Osteocyte (in vitro differentiated cells): Measurements from ENCODE around the gene DLG5. TPM values are rescaled to one million over a fixed set of nuclear protein-coding genes. Genes with fewer than 3 reads are reported as not detected.
A peak's percentile ranks its signal among the peaks of the same experiment; 100 is the strongest.
"Not testable (repeated sequence)": the region's sequence is repeated elsewhere in the genome, so short reads cannot be mapped to it uniquely, and the experiment has no call there.

Experiments
- DNase-seq: peaks from one replicate; pipeline ENCODE4 v3.0.0; 2021; ENCODE audit warnings: mixed read lengths; ENCODE audit not compliant: unreplicated experiment; ENCODE audit errors: extremely low spot score
- H3K27ac Mint-ChIP-seq: one replicate; pipeline ENCODE4 v1.8.0; 2021; ENCODE audit warnings: mild to moderate bottlenecking, mixed read lengths; ENCODE audit not compliant: unreplicated experiment
- H3K27me3 Mint-ChIP-seq: one replicate; pipeline ENCODE4 v1.8.0; 2021; ENCODE audit warnings: mixed read lengths; ENCODE audit not compliant: unreplicated experiment
- H3K36me3 Mint-ChIP-seq: one replicate; pipeline ENCODE4 v1.8.0; 2021; ENCODE audit warnings: mixed read lengths; ENCODE audit not compliant: unreplicated experiment
- H3K4me1 Mint-ChIP-seq: one replicate; pipeline ENCODE4 v1.8.0; 2021; ENCODE audit warnings: mixed read lengths; ENCODE audit not compliant: unreplicated experiment
- H3K4me3 Mint-ChIP-seq: one replicate; pipeline ENCODE4 v1.8.0; 2021; ENCODE audit warnings: mild to moderate bottlenecking, moderate library complexity, mixed read lengths; ENCODE audit not compliant: unreplicated experiment
- H3K9me3 Mint-ChIP-seq: one replicate; pipeline ENCODE4 v1.8.0; 2021; ENCODE audit warnings: mixed read lengths; ENCODE audit not compliant: unreplicated experiment
- total RNA-seq: library from RNA; stranded (reverse); gene quantifications from 2 replicates; pipeline ENCODE4 v1.2.1, GENCODE V29; 2021
- TF ChIP-seq, protein P1 (sequence below): fragments of 200-600 bp; sonication (generic); IDR thresholded peaks from 2 replicates; pipeline ENCODE4 v1.5.0; 2021; ENCODE audit warnings: antibody characterized with exemption, mild to moderate bottlenecking, moderate library complexity

Gene DLG5
- total RNA-seq, 1 donor from 2014 or later: 69.8 TPM

DNA sequence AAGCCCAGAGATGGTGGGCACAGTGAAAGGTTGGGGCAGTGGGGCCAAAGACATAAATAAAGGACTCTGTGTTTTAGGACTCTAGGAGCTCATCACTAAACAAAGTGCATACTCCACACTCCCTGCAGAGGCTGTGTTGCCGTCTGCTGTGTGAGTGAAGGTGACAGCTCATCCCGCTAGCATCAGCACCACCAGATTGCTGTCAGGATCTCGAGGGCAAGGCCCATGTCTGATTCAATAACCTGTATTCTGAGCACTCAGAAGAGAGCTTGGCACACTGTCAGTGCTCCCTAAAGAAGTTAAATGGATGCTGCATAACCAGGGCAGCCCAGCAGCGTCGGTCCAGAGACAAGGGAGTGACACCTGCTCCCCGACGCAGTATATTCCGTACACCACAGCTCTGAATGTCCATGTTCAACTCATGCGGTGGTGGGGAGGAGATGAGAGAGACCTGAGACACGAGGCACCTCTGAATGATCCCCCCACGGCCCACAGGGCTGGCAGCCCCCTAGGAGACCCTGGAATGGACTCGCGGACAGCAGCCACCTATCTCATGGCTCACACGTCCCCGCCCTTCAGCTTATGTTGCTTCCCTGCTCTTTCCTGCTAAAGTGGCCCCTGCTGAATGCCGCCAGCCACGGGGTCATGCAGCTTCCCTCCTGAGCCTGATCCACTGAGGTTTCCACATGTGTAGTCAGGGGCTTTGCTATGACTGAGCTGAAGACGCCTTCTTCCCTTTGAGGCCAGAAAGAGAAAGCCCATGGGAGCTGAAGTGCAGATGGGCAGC lies 156.3 kb downstream of the DLG5 start:
- H3K36me3 Mint-ChIP-seq: peaks cover 2% of the 10 kb centered on the region
- TF ChIP-seq, protein P1, sequence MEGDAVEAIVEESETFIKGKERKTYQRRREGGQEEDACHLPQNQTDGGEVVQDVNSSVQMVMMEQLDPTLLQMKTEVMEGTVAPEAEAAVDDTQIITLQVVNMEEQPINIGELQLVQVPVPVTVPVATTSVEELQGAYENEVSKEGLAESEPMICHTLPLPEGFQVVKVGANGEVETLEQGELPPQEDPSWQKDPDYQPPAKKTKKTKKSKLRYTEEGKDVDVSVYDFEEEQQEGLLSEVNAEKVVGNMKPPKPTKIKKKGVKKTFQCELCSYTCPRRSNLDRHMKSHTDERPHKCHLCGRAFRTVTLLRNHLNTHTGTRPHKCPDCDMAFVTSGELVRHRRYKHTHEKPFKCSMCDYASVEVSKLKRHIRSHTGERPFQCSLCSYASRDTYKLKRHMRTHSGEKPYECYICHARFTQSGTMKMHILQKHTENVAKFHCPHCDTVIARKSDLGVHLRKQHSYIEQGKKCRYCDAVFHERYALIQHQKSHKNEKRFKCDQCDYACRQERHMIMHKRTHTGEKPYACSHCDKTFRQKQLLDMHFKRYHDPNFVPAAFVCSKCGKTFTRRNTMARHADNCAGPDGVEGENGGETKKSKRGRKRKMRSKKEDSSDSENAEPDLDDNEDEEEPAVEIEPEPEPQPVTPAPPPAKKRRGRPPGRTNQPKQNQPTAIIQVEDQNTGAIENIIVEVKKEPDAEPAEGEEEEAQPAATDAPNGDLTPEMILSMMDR: no peak
- no peak overlapping the region for H3K4me3 Mint-ChIP-seq
- no peaks in the 10 kb centered on the region for H3K4me1 Mint-ChIP-seq
- H3K27me3 Mint-ChIP-seq: no peaks in the 10 kb centered on the region
- no peaks in the 10 kb centered on the region for H3K9me3 Mint-ChIP-seq
- H3K27ac Mint-ChIP-seq: no peak overlapping the region
- DNase-seq: peak; percentile 75

DNA sequence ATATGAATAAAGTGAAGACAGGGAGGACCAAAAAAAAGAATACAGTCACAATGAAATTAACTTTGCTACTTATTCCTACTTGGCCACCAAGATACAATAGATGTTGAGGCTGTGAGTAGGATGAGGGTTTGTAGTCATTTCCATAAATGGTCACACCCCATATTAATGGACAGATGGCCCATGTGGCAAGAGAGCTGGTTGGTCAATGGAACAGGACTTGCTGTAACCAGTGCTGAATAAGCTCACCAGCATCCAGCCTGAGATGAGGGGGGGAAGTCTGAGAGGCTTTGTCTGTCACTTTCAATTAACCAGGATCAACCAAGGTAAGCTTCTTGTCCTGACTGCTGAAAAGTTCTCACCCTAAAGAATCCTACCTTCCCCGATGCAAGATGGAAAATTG lies 158.5 kb downstream of the DLG5 start:
- Mint-ChIP-seq H3K9me3 (no peaks in the 10 kb centered on the region), H3K4me3 (no peak overlapping the region), H3K4me1 (peaks cover 3% of the 10 kb centered on the region), H3K27ac (no peak overlapping the region), H3K36me3 (peaks cover 2% of the 10 kb centered on the region), H3K27me3 (no peaks in the 10 kb centered on the region)
- TF ChIP-seq, protein P1: no peak
- DNase-seq: peak; percentile 48

GRCh38 chr10:77763453-77764430 lies 162.8 kb downstream of the DLG5 start:
- Mint-ChIP-seq H3K36me3 (no peaks in the 10 kb centered on the region), H3K9me3 (no peaks in the 10 kb centered on the region), H3K4me1 (peaks cover 3% of the 10 kb centered on the region), H3K27me3 (no peaks in the 10 kb centered on the region), H3K27ac (no peak overlapping the region), H3K4me3 (no peak overlapping the region)
- no peak for DNase-seq
- TF ChIP-seq, protein P1: no peak

GRCh38 chr10:77758406-77758805 lies 168.1 kb downstream of the DLG5 start:
- H3K4me1 Mint-ChIP-seq: peaks cover 11% of the 10 kb centered on the region
- not testable (repeated sequence) for H3K27me3 Mint-ChIP-seq, DNase-seq, H3K27ac Mint-ChIP-seq, H3K4me3 Mint-ChIP-seq, H3K9me3 Mint-ChIP-seq, H3K36me3 Mint-ChIP-seq

GRCh38 chr10:77756319-77757232 lies 170.0 kb downstream of the DLG5 start:
- TF ChIP-seq, protein P1: peak; percentile 90
- peaks cover 1% of the 10 kb centered on the region for H3K36me3 Mint-ChIP-seq
- no peak for DNase-seq

More at GRCh38 chr10:77756319-77757232, 170.0 kb downstream of the DLG5 start:
- Mint-ChIP-seq H3K4me3 (peak overlapping the region; percentile 33), H3K27ac (peak overlapping the region; percentile 42), H3K4me1 (peaks cover 11% of the 10 kb centered on the region), H3K9me3 (no peaks in the 10 kb centered on the region), H3K27me3 (no peaks in the 10 kb centered on the region)
